WTC11 (cell line): Measurements from ENCODE around the gene SERPINE1.

Experiments
- CREB1 ChIP-seq: sonication (generic); formaldehyde crosslinking; IDR thresholded peaks from 2 replicates; pipeline ENCODE4 v1.8.0; 2023; ENCODE audit warnings: mild to moderate bottlenecking, missing genetic modification reagents
- MAX ChIP-seq: sonication (generic); formaldehyde crosslinking; IDR thresholded peaks from 2 replicates; pipeline ENCODE4 v1.8.0; 2022; ENCODE audit warnings: mild to moderate bottlenecking, missing genetic modification reagents
- ZNF416 ChIP-seq: fragments of 250-450 bp; sonication (Bioruptor Pico); IDR thresholded peaks from 2 replicates; pipeline ENCODE4 v1.9.0; 2021; ENCODE audit warnings: mild to moderate bottlenecking, inconsistent platforms
- TF ChIP-seq, protein P1 (sequence below): fragments of 200-600 bp; IDR thresholded peaks from 2 replicates; pipeline ENCODE4 v1.8.0; 2022; ENCODE audit warnings: antibody characterized with exemption
- TF ChIP-seq, protein P2 (sequence below): sonication (generic); formaldehyde crosslinking; IDR thresholded peaks from 2 replicates; pipeline ENCODE4 v1.8.0; 2022; ENCODE audit warnings: mild to moderate bottlenecking, missing genetic modification reagents
- TF ChIP-seq, protein P3 (sequence below): sonication (generic); formaldehyde crosslinking; IDR thresholded peaks from 2 replicates; pipeline ENCODE4 v1.8.1; 2022; ENCODE audit warnings: missing genetic modification reagents, borderline replicate concordance

GRCh38 chr7:101175664-101176063, 48.8 kb downstream of the SERPINE1 start:
- TF ChIP-seq, protein P1, sequence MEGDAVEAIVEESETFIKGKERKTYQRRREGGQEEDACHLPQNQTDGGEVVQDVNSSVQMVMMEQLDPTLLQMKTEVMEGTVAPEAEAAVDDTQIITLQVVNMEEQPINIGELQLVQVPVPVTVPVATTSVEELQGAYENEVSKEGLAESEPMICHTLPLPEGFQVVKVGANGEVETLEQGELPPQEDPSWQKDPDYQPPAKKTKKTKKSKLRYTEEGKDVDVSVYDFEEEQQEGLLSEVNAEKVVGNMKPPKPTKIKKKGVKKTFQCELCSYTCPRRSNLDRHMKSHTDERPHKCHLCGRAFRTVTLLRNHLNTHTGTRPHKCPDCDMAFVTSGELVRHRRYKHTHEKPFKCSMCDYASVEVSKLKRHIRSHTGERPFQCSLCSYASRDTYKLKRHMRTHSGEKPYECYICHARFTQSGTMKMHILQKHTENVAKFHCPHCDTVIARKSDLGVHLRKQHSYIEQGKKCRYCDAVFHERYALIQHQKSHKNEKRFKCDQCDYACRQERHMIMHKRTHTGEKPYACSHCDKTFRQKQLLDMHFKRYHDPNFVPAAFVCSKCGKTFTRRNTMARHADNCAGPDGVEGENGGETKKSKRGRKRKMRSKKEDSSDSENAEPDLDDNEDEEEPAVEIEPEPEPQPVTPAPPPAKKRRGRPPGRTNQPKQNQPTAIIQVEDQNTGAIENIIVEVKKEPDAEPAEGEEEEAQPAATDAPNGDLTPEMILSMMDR, result no peak
- TF ChIP-seq, protein P2, sequence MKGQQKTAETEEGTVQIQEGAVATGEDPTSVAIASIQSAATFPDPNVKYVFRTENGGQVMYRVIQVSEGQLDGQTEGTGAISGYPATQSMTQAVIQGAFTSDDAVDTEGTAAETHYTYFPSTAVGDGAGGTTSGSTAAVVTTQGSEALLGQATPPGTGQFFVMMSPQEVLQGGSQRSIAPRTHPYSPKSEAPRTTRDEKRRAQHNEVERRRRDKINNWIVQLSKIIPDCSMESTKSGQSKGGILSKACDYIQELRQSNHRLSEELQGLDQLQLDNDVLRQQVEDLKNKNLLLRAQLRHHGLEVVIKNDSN (CRISPR knock-in tag), result no peak
- TF ChIP-seq MAX (no peak), CREB1 (CRISPR knock-in tag) (no peak), ZNF416 (no peak)
- TF ChIP-seq, protein P3, sequence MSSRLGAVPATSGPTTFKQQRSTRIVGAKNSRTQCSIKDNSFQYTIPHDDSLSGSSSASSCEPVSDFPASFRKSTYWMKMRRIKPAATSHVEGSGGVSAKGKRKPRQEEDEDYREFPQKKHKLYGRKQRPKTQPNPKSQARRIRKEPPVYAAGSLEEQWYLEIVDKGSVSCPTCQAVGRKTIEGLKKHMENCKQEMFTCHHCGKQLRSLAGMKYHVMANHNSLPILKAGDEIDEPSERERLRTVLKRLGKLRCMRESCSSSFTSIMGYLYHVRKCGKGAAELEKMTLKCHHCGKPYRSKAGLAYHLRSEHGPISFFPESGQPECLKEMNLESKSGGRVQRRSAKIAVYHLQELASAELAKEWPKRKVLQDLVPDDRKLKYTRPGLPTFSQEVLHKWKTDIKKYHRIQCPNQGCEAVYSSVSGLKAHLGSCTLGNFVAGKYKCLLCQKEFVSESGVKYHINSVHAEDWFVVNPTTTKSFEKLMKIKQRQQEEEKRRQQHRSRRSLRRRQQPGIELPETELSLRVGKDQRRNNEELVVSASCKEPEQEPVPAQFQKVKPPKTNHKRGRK, result no peak
